Measurements from ENCODE around the gene GIPC3.

GIPC3 gene

GRCh38 chr19:3551792-3552095, 33.5 kb upstream of the GIPC3 start:
- no peak overlapping the region for H3K27ac ChIP-seq
- no peak for TF ChIP-seq CTCF (IDR thresholded peaks at IDR 0.05)
- DNase-seq (ENCODE audit: low spot score), result no peak
- no peak overlapping the region for H3K4me3 ChIP-seq

GRCh38 chr19:3554254-3555083, 30.8 kb upstream of the GIPC3 start:
- Histone ChIP-seq H3K27ac (peak overlapping the region in 1 of 2 donors; percentile 21), H3K4me3 (no peak overlapping the region)
- TF ChIP-seq CTCF (IDR thresholded peaks at IDR 0.05), result no peak
- DNase-seq (ENCODE audit: low spot score), result no peak

- TF ChIP-seq CTCF (IDR thresholded peaks at IDR 0.05), result no peak
- peak overlapping the region in 1 of 2 donors; percentile 90 for H3K27ac ChIP-seq
- peak overlapping the region; percentile 98 for H3K4me3 ChIP-seq
- no peak for DNase-seq (ENCODE audit: low spot score)
Measured at GRCh38 chr19:3555653-3556422, 29.4 kb upstream of the GIPC3 start.

GRCh38 chr19:3556423-3556977, 28.8 kb upstream of the GIPC3 start:
- H3K27ac ChIP-seq, result peak overlapping the region in 1 of 2 donors; percentile 90
- no peak for TF ChIP-seq CTCF (IDR thresholded peaks at IDR 0.05)
- peak overlapping the region; percentile 98 for H3K4me3 ChIP-seq
- DNase-seq (ENCODE audit: low spot score), result no peak

GRCh38 chr19:3556978-3557460, 28.3 kb upstream of the GIPC3 start:
- TF ChIP-seq CTCF (IDR thresholded peaks at IDR 0.05), result no peak
- H3K27ac ChIP-seq, result peak overlapping the region in 1 of 2 donors; percentile 90
- DNase-seq (ENCODE audit: low spot score), result no peak

GRCh38 chr19:3557461-3558248, 27.6 kb upstream of the GIPC3 start, which contains the start of gene MFSD12:
TSS of gene MFSD12 (minus strand) at chr19:3557586. CDS start at chr19:3557403, 183 bp downstream.
- H3K4me3 ChIP-seq, result peak within 1 kb of the TSS; percentile 98
- peak within 1 kb of the TSS; percentile 56 to 90 for H3K27ac ChIP-seq
- peak; percentile 93 for DNase-seq (ENCODE audit: low spot score)
- no peak for TF ChIP-seq CTCF (IDR thresholded peaks at IDR 0.05)

More at GRCh38 chr19:3556978-3557460, 28.3 kb upstream of the GIPC3 start:
- peak overlapping the region; percentile 98 for H3K4me3 ChIP-seq
